Heart left ventricle (tissue), 16 donors: ENCODE results near the gene TRIM38. TPM values are rescaled to one million over a fixed set of nuclear protein-coding genes. Genes with fewer than 3 reads are reported as not detected.

Source experiments
- ATAC-seq, 4 donors: fragments of 200-7000 bp; cut with Tn5 transposase; one replicate each; pipeline ENCODE4 v1.9.1; 2020 to 2022; ENCODE audit warnings: moderate library complexity in 4 of 4, mild to moderate bottlenecking in 3 of 4, moderate number of reproducible peaks in 1 of 4
- DNase-seq, 5 donors: peaks; one replicate each; pipeline ENCODE4 v3.0.0-alpha.2; 2020
- H3K27ac ChIP-seq, 12 donors: fragments of 200-600 bp; sonication (generic) in 4 of 12; one replicate each; pipeline versions ENCODE4 v1.5.0 to v1.8.0; 2016 to 2022; ENCODE audit warnings: mild to moderate bottlenecking in 2 of 12
- H3K27me3 ChIP-seq, 9 donors: fragments of 200-600 bp; sonication (generic) in 2 of 9; one replicate each; pipeline versions ENCODE4 v1.5.1 to v1.8.0; 2016 to 2022; ENCODE audit warnings: mild to moderate bottlenecking in 3 of 9
- H3K36me3 ChIP-seq, 9 donors: fragments of 200-600 bp; sonication (generic) in 2 of 9; one replicate each; pipeline versions ENCODE4 v1.5.0 to v1.8.0; 2018 to 2022; ENCODE audit warnings: mild to moderate bottlenecking in 2 of 9
- H3K4me1 ChIP-seq, 12 donors: fragments of 200-600 bp; sonication (generic) in 4 of 12; one replicate each; pipeline versions ENCODE4 v1.5.0 to v1.8.0; 2016 to 2022; ENCODE audit warnings: mild to moderate bottlenecking in 3 of 12
- H3K4me3 ChIP-seq, 12 donors: fragments of 200-600 bp; sonication (generic) in 4 of 12; one replicate each; pipeline versions ENCODE4 v1.5.0 to v1.8.0; 2017 to 2022; ENCODE audit warnings: mild to moderate bottlenecking in 9 of 12, moderate library complexity in 4 of 12
- H3K9me3 ChIP-seq, 12 donors: fragments of 200-600 bp; sonication (generic) in 4 of 12; one replicate each; pipeline versions ENCODE4 v1.5.0 to v1.8.0; 2016 to 2022; ENCODE audit warnings: mild to moderate bottlenecking in 1 of 12
- CTCF ChIP-seq, 12 donors: fragments of 200-600 bp; sonication (generic) in 4 of 12; IDR thresholded peaks; one replicate each; pipeline versions ENCODE4 v1.5.0 to v1.8.0; 2018 to 2022; ENCODE audit warnings: antibody characterized with exemption in 12 of 12, mild to moderate bottlenecking in 5 of 12
- POLR2A ChIP-seq, 2 donors: fragments of 450-650 bp; IDR thresholded peaks; one replicate each; pipeline ENCODE4 v1.6.1; 2017; ENCODE audit warnings: antibody characterized with exemption in 2 of 2, mild to moderate bottlenecking in 2 of 2, moderate library complexity in 2 of 2
- WGBS, 4 donors: extraction: QIAGEN DNeasy Blood & Tissue Kit in 2 of 4; methylation state at CpG; one replicate each; pipeline versions ENCODE4 v1.1.5 to v1.1.7; 2013 to 2018; 5-methylcytosine and 5-hydroxymethylcytosine counted together
- intact Hi-C, 10 donors: fragments of 100-400 bp; cut with DNase I; formaldehyde crosslinking; loops; one replicate each; pipeline versions ENCODE4 v1.11.1 to v1.14.2; 2022
- polyA plus RNA-seq, 2 donors: library from polyadenylated mRNA; stranded (reverse); fragments of 200-250 nt; gene quantifications; one replicate each; pipeline ENCODE4 v1.2.3, GENCODE V29; 2013
- total RNA-seq, 9 donors: library from RNA; depleted of rRNA in 2 of 9; stranded (reverse); fragments of >200 nt in 2 of 9; fragmentation: NEBNext Ultra II Directional in 3 of 9; extraction: Animal tissue kit (Norgen Biotek cat#: 25700) in 3 of 9; gene quantifications; one replicate each; pipeline versions ENCODE4 v1.1.0 to v1.2.4, GENCODE V29; 2016 to 2023
- donor health status: ischemic (EF 13 %, LVEDD 7.1; RV severe dilation, severe dysfunction).
- donor health status: healthy with polysubstance abuse.
- donor health status: DM: no; HTN: yes; CAD: no.
- donor health status: DM: no; HTN: no; CAD: no.
- donor health status: ischemic (EF 25% LVEDD 6.9; RV normal size, moderate dysfunction).
- donor health status: ischemic (EF 25% LVEDD 5.7; RV mildly dilated, moderate dysfunction).
- donor health status: healthy.
- donor health status: DM: yes; HTN: yes; CAD: no.
- donor health status: ischemic (EF 35%, LVEDD 5.7; RV mildly dilated, moderate dysfunction).
- donor health status: nonischemic (EF 11% LVEDD 7.7; RV severe dilation, severe dysfunction).
- donor health status: DM: yes; HTN: yes; CAD: no.
- donor health status: PGD.
- donor health status: ischemic (EF 29% LVEDD 5.4; RV normal size, mild dysfunction).
- donor health status: nonischemic (EF 23%, LVEDD 6.1; RV moderate dilation, normal function).

The TRIM38 gene
- total and polyA plus RNA-seq, 11 donors = 1.5 to 8.4 (median 2.3) TPM

DNA sequence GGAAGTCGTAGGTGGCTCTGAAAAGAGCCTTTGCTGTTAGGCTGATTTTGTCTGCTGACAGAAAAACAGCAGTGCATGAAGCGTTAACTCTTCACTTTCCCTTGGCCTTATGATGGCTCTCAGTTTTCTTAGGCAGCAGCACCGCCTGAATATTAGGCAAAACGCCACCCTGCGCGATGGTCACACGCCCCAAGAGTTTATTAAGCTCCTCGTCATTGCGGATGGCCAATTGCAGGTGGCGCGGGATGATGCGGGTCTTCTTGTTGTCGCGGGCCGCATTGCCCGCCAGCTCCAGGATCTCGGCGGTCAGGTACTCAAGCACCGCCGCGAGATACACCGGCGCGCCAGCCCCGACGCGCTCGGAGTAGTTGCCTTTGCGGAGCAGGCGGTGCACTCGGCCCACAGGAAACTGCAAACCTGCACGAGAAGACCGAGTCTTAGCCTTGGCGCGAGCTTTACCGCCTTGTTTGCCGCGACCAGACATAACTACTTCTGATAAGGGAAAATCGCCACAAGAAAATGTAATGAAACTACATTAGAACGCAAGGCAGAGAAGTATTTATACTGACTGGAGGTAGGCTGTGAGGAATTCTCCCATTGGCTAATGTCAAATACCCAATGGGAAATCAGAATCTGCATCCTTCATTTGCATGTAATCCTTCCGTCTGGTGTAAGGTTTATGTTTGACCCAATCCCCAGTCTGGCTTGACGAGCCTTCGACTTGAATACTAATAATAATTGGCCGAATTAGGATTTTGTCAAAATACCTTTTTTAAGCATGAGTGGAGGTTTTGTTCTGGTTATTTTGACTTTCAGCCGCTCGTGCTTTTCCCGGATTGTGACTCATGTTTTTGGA, 70.7 kb downstream of the TRIM38 start:
- H3K27ac ChIP-seq = peak overlapping the region; percentile 36 to 87 (median 80)
- H3K4me3 ChIP-seq = peak overlapping the region; percentile 40 to 69 (median 60)
- intact Hi-C loops = loop anchor here in 5 of 10 donors (1.0 to 10.0 kb wide), 5 partner anchors 10 to 171 kb away; a partner anchor contains a TSS
- peaks cover 0 to 31% (median 18%) of the 10 kb centered on the region in 12 donors for H3K4me1 ChIP-seq
- H3K36me3 ChIP-seq = no peaks in the 10 kb centered on the region
- ATAC-seq = peak; percentile 84 to 92 (median 90)
- TF ChIP-seq CTCF (IDR thresholded peaks at IDR 0.05) = no peak
- TF ChIP-seq POLR2A (IDR thresholded peaks at IDR 0.05) = peak in 1 of 2 donors; percentile 94
- H3K27me3 ChIP-seq = no peaks in the 10 kb centered on the region
- no peaks in the 10 kb centered on the region for H3K9me3 ChIP-seq
- DNase-seq = peak; percentile 56 to 81 (median 63)
- 0 to 1% (median 0%) methylated on average over 41 to 47 of the region's 47 CpGs for WGBS, 4 donors

DNA sequence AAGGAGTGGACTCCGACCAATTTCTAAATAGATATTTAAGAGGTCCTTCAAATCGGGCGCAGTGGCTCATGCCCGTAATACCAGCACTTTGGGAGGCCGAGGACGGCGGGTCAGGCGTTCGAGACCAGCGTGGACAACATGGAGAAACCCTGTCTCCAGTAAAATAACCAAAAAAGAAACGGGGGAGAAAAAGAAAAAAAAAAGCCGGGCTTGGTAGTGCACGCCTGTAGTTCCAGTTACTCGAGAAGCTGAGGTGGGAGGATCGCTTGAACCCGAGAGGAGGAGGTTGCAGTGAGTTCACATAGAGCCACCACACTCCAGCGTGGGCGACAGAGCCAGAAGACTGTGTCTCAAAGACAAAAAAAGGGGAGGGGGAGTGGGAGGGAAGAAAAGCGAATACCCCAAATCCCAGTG, 71.3 kb downstream of the TRIM38 start:
- Histone ChIP-seq H3K27ac (peak overlapping the region in 11 of 12 donors; percentile 58 to 87 (median 80)), H3K36me3 (no peaks in the 10 kb centered on the region), H3K27me3 (no peaks in the 10 kb centered on the region), H3K4me1 (peaks cover 0 to 31% (median 18%) of the 10 kb centered on the region in 12 donors), H3K9me3 (no peaks in the 10 kb centered on the region), H3K4me3 (peak overlapping the region in 11 of 12 donors; percentile 51 to 69 (median 61))
- TF ChIP-seq CTCF (IDR thresholded peaks at IDR 0.05) (no peak), POLR2A (IDR thresholded peaks at IDR 0.05) (no peak)
- ATAC-seq (peak in 3 of 4 donors; percentile 12 to 32 (median 19)), DNase-seq (peak in 1 of 5 donors; percentile 50)
- WGBS, 4 donors = 6 to 8% (median 7%) methylated on average over 19 of the region's 19 CpGs
- intact Hi-C loops = loop anchor here in 5 of 10 donors (1.0 to 10.0 kb wide), 5 partner anchors 9 to 171 kb away; a partner anchor contains a TSS

DNA sequence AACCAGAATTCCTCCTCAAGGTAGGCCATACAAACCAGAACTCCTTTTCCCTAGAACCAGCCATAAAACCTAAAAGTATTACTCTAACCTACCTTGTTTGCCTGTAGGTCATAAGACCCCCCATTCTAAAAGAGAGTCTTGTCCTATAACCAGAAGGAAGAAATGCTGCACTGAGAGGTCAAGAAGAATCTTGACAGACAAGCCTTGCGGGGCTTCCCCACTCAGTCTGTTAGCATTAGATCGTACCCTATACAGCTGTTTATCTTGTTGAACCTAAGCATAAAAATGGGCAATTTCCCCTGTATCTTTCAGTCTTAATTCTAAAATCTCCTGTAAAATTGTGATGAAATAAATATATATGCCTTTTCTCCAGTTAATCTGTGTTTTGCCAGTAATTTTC, 72.3 kb downstream of the TRIM38 start:
- TF ChIP-seq POLR2A (IDR thresholded peaks at IDR 0.05) (no peak), CTCF (IDR thresholded peaks at IDR 0.05) (no peak)
- Histone ChIP-seq H3K36me3 (no peaks in the 10 kb centered on the region), H3K27ac (no peak overlapping the region), H3K27me3 (no peaks in the 10 kb centered on the region), H3K4me1 (peaks cover 0 to 31% (median 18%) of the 10 kb centered on the region in 12 donors), H3K9me3 (no peaks in the 10 kb centered on the region), H3K4me3 (no peak overlapping the region)
- no peak for ATAC-seq
- intact Hi-C loops = loop anchor here in 4 of 10 donors (5.0 to 10.0 kb wide), 4 partner anchors 122 to 170 kb away; a partner anchor contains a TSS
- 93 to 98% (median 96%) methylated on average over 2 of the region's 2 CpGs for WGBS, 4 donors
- no peak for DNase-seq

Other genes starting within 250 kb of the TRIM38 start
- not detected for gene SLC17A4, start 208.1 kb upstream of the TRIM38 start, total RNA-seq
- gene SLC17A4, start 208.1 kb upstream of the TRIM38 start, polyA plus RNA-seq = under 1 TPM in 1 of 2 donors, not detected in 1; 0.04 TPM
- not detected for gene SLC17A1, start 130.8 kb upstream of the TRIM38 start, total RNA-seq
- not detected for gene SLC17A1, start 130.8 kb upstream of the TRIM38 start, polyA plus RNA-seq
- gene SLC17A3, start 88.6 kb upstream of the TRIM38 start, total RNA-seq = not detected
- not detected for gene SLC17A3, start 88.6 kb upstream of the TRIM38 start, polyA plus RNA-seq
- not detected for gene SLC17A2, start 32.1 kb upstream of the TRIM38 start, total RNA-seq
- not detected for gene SLC17A2, start 32.1 kb upstream of the TRIM38 start, polyA plus RNA-seq
- 10 to 100 TPM in 1 of 9 donors, 1 to 10 TPM in 8; 1.9 to 13.9 (median 3.0) TPM for gene HFE, start 124.6 kb downstream of the TRIM38 start, total RNA-seq
- 1 to 10 TPM; 1.6 to 1.7 TPM for gene HFE, start 124.6 kb downstream of the TRIM38 start, polyA plus RNA-seq